Measurements from ENCODE around the gene ITCH. TPM values are rescaled to one million over a fixed set of nuclear protein-coding genes. Genes with fewer than 3 reads are reported as not detected.

ITCH gene
- total RNA-seq, 1 experiment from 2014 or later = 78.8 TPM

GRCh38 chr20:34448517-34448916 is 85.4 kb downstream of the ITCH start:
- POLR2A ChIA-PET = no interaction called here
- H3K9me2 ChIP-seq (ENCODE audit: insufficient read depth) = no peaks in the 10 kb centered on the region
- DNase-seq (ENCODE audit: low read depth, low spot score) = no peak
- no peak for ATAC-seq
- no peak overlapping the region for H3K4me2 ChIP-seq (ENCODE audit: low read length)
- H4K20me1 ChIP-seq (ENCODE audit: insufficient read depth) = no peaks in the 10 kb centered on the region
- CTCF ChIA-PET = no interaction called here
- H3K27me3 ChIP-seq (ENCODE audit: insufficient read depth, low read length) = no peaks in the 10 kb centered on the region
- intact Hi-C loops (cut with micrococcal nuclease) = no loop called here
- H3K27ac ChIP-seq (ENCODE audit: low read depth, low read length) = no peak overlapping the region
- peaks cover 31 to 46% of the 10 kb centered on the region in 2 experiments for H3K36me3 ChIP-seq (ENCODE audit: control insufficient read depth in 1 of 2, insufficient read depth in 2 of 2, low read length in 2 of 2)
- RAD21 ChIA-PET (ENCODE audit: low non-redundant PET in 1 of 2, low total read pairs in 2 of 2, uncharacterized antibody in 2 of 2, unreplicated experiment in 2 of 2) = no interaction called here
- H3K79me2 ChIP-seq (ENCODE audit: insufficient read depth, low read length) = peaks cover 15% of the 10 kb centered on the region; the same call in 1 of the 2 replicates
- no peak overlapping the region for H3K9ac ChIP-seq (ENCODE audit: low read length)
- H3K4me3 ChIP-seq (replicated peaks in 1 of 2; ENCODE audit: low read depth in 1 of 2, low read length in 2 of 2) = no peak overlapping the region
- no peak overlapping the region for H2AFZ ChIP-seq (ENCODE audit: low read depth, low read length, poor library complexity, severe bottlenecking)
- H3K9me3 ChIP-seq (ENCODE audit: control insufficient read depth in 1 of 2, insufficient read depth in 1 of 2, low read depth in 1 of 2, low read length in 2 of 2) = no peaks in the 10 kb centered on the region
- no TSS peak for BruUV-seq (replicated peaks)
- H3K4me1 ChIP-seq (ENCODE audit: control insufficient read depth in 1 of 2, insufficient read depth in 2 of 2, low read length in 2 of 2) = no peaks in the 10 kb centered on the region
- no peak for TF ChIP-seq EGR1 (IDR thresholded peaks at IDR 0.05; ENCODE audit: low read depth)

DNA sequence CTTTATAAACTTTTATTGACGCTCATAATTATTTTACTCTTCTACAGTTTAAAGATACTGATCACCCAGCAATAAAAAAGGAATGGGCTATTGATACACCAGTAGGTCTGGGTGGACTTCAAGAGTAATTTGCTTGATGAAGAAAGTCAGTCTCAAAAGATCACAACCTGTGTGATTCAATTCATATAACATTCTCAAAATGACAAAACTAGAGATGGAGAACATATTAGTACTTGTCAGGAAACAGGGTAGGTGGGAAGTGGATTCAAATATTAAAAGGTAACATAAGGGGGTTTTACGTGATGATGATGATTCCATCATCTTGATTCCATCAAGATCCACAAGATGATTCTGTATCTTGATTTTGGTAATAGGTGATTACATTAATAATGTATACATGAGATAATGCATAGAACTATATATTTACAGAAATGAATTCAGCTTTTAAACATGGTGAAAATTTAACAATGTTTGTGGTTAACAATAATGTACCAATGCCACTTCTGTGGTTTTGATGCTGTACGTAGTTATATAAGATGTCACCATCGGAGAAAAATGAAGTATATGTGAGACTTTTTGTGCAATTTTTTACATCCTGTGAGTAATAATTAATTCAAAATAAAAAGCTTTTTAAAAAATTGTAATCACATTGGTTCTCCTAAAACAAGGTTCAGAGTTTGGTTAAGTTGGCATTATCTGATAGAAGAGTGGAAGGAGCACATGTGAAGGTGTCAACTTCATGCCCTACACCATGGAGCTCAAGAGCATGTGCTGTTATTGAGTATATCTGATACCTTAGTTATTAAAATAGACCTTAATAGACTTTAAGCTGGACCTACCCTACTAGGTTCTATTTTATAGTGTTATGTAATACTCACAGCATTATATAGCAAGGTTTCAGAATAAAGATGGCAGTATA is 86.9 kb downstream of the ITCH start:
- no peak overlapping the region for H2AFZ ChIP-seq (ENCODE audit: low read depth, low read length, poor library complexity, severe bottlenecking)
- BruUV-seq (replicated peaks) = no TSS peak
- no peak for ATAC-seq
- no peak overlapping the region for H3K4me3 ChIP-seq (replicated peaks in 1 of 2; ENCODE audit: low read depth in 1 of 2, low read length in 2 of 2)
- no peaks in the 10 kb centered on the region for H3K9me3 ChIP-seq (ENCODE audit: control insufficient read depth in 1 of 2, insufficient read depth in 1 of 2, low read depth in 1 of 2, low read length in 2 of 2)
- peaks cover 15% of the 10 kb centered on the region; the same call in 1 of the 2 replicates for H3K79me2 ChIP-seq (ENCODE audit: insufficient read depth, low read length)
- no peaks in the 10 kb centered on the region for H3K9me2 ChIP-seq (ENCODE audit: insufficient read depth)
- peaks cover 28 to 43% of the 10 kb centered on the region in 2 experiments for H3K36me3 ChIP-seq (ENCODE audit: control insufficient read depth in 1 of 2, insufficient read depth in 2 of 2, low read length in 2 of 2)
- no peak overlapping the region for H3K27ac ChIP-seq (ENCODE audit: low read depth, low read length)
- DNase-seq (ENCODE audit: low read depth, low spot score) = no peak
- H3K27me3 ChIP-seq (ENCODE audit: insufficient read depth, low read length) = no peaks in the 10 kb centered on the region
- RAD21 ChIA-PET (ENCODE audit: low non-redundant PET in 1 of 2, low total read pairs in 2 of 2, uncharacterized antibody in 2 of 2, unreplicated experiment in 2 of 2) = no interaction called here
- H3K4me1 ChIP-seq (ENCODE audit: control insufficient read depth in 1 of 2, insufficient read depth in 2 of 2, low read length in 2 of 2) = no peaks in the 10 kb centered on the region
- no peak overlapping the region for H3K9ac ChIP-seq (ENCODE audit: low read length)
- no peaks in the 10 kb centered on the region for H4K20me1 ChIP-seq (ENCODE audit: insufficient read depth)
- H3K4me2 ChIP-seq (ENCODE audit: low read length) = no peak overlapping the region
- intact Hi-C loops (cut with micrococcal nuclease) = no loop called here
- CTCF ChIA-PET = interaction anchor here (1.2 to 2.1 kb wide), 2 partner anchors 15 to 137 kb away, joined by 4 to 7 read pairs; no protein-coding TSS in a partner anchor
- POLR2A ChIA-PET = no interaction called here
- TF ChIP-seq, protein P1, sequence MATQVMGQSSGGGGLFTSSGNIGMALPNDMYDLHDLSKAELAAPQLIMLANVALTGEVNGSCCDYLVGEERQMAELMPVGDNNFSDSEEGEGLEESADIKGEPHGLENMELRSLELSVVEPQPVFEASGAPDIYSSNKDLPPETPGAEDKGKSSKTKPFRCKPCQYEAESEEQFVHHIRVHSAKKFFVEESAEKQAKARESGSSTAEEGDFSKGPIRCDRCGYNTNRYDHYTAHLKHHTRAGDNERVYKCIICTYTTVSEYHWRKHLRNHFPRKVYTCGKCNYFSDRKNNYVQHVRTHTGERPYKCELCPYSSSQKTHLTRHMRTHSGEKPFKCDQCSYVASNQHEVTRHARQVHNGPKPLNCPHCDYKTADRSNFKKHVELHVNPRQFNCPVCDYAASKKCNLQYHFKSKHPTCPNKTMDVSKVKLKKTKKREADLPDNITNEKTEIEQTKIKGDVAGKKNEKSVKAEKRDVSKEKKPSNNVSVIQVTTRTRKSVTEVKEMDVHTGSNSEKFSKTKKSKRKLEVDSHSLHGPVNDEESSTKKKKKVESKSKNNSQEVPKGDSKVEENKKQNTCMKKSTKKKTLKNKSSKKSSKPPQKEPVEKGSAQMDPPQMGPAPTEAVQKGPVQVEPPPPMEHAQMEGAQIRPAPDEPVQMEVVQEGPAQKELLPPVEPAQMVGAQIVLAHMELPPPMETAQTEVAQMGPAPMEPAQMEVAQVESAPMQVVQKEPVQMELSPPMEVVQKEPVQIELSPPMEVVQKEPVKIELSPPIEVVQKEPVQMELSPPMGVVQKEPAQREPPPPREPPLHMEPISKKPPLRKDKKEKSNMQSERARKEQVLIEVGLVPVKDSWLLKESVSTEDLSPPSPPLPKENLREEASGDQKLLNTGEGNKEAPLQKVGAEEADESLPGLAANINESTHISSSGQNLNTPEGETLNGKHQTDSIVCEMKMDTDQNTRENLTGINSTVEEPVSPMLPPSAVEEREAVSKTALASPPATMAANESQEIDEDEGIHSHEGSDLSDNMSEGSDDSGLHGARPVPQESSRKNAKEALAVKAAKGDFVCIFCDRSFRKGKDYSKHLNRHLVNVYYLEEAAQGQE (IDR thresholded peaks at IDR 0.05; ENCODE audit: low read depth) = no peak
- TF ChIP-seq ZNF274 (IDR thresholded peaks at IDR 0.05; ENCODE audit: low read depth, low read length) = no peak
- no peak for TF ChIP-seq SRF (IDR thresholded peaks at IDR 0.05; ENCODE audit: low read depth)
- no peak for TF ChIP-seq TCF7L2 (IDR thresholded peaks at IDR 0.05; ENCODE audit: borderline replicate concordance, extremely low read depth, insufficient read depth, insufficient read length)
- no peak for TF ChIP-seq EZH2phosphoT487 (IDR thresholded peaks at IDR 0.05; ENCODE audit: borderline replicate concordance)
- no peak for TF ChIP-seq JUND (IDR thresholded peaks at IDR 0.05)
- TF ChIP-seq ZBTB33 (IDR thresholded peaks at IDR 0.05; ENCODE audit: extremely low read depth, insufficient replicate concordance, low read length) = no peak
- TF ChIP-seq EGR1 (IDR thresholded peaks at IDR 0.05; ENCODE audit: low read depth) = no peak
- TF ChIP-seq, protein P2, sequence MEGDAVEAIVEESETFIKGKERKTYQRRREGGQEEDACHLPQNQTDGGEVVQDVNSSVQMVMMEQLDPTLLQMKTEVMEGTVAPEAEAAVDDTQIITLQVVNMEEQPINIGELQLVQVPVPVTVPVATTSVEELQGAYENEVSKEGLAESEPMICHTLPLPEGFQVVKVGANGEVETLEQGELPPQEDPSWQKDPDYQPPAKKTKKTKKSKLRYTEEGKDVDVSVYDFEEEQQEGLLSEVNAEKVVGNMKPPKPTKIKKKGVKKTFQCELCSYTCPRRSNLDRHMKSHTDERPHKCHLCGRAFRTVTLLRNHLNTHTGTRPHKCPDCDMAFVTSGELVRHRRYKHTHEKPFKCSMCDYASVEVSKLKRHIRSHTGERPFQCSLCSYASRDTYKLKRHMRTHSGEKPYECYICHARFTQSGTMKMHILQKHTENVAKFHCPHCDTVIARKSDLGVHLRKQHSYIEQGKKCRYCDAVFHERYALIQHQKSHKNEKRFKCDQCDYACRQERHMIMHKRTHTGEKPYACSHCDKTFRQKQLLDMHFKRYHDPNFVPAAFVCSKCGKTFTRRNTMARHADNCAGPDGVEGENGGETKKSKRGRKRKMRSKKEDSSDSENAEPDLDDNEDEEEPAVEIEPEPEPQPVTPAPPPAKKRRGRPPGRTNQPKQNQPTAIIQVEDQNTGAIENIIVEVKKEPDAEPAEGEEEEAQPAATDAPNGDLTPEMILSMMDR (IDR thresholded peaks at IDR 0.05 in 2 of 3, conservative IDR thresholded peaks at IDR 0.05 in 1 of 3; ENCODE audit: borderline replicate concordance in 1 of 3, insufficient read depth in 1 of 3, low read depth in 2 of 3, low read length in 2 of 3) = no peak
